K562 (cell line): ENCODE data around the gene HAPLN1. TPM values are rescaled to one million over a fixed set of nuclear protein-coding genes. Genes with fewer than 3 reads are reported as not detected.

Source experiments
- ATAC-seq: fragments of 200-7000 bp; cut with Tn5 transposase; 3 replicates; pipeline ENCODE4 v1.9.1; 2020; ENCODE audit warnings: moderate library complexity
- BruUV-seq: library from RNA; stranded (reverse); fragments of 400-500 nt; replicated peaks from 2 replicates; lab custom pipeline; 2021; lab: Mats Ljungman, UMichigan
- CTCF ChIA-PET: fragments of 300-600 bp; formaldehyde crosslinking; extraction: SDS; loops from one replicate; lab custom pipeline; 2021; ENCODE audit warnings: low intra/inter-chr PET ratio; lab: Yijun Ruan, JAX
- POLR2A ChIA-PET: fragments of 300-600, 350-650 bp; sonication (Branson Sonifier 250); formaldehyde crosslinking; extraction: SDS; loops from one replicate; lab custom pipeline; 2021; ENCODE audit warnings: antibody characterized with exemption, inconsistent platforms; lab: Yijun Ruan, JAX
- DNase-seq, 4 experiments: peaks; one replicate each; pipeline versions ENCODE4 v3.0.0 to v3.0.0-alpha.2; 2011 to 2018; ENCODE audit warnings: low spot score in 3 of 4, mixed read lengths in 3 of 4; ENCODE audit errors: extremely low read depth in 1 of 4
- FAIRE-seq: peaks from 2 replicates; lab custom pipeline; 2011; peaks lifted over from hg19 to GRCh38; lab: Jason Lieb, UNC
- H2AFZ ChIP-seq: 2 replicates; pipeline ENCODE4 v1.6.0; 2011; ENCODE audit warnings: low read depth, low read length, control low read depth, inconsistent platforms
- H3K27ac ChIP-seq: fragments of 200-600 bp; 3 replicates; pipeline ENCODE4 v1.8.0; 2011; ENCODE audit warnings: low read depth, mild to moderate bottlenecking, control low read depth, inconsistent platforms, low read length, moderate library complexity, mixed read lengths; ENCODE audit errors: extremely low read depth
- H3K27me3 ChIP-seq, 2 experiments: fragments of 300-600 bp in 1 of 2; 2 replicates in 1 of 2; 3 replicates in 1 of 2; pipeline versions ENCODE4 v1.6.0 to v1.8.0; 2011; ENCODE audit warnings: inconsistent platforms in 2 of 2, low read length in 2 of 2, mild to moderate bottlenecking in 1 of 2, mixed read lengths in 1 of 2, moderate library complexity in 1 of 2; ENCODE audit not compliant: control insufficient read depth in 2 of 2, insufficient read depth in 2 of 2
- H3K36me3 ChIP-seq: fragments of 300-600 bp; 3 replicates; pipeline ENCODE4 v1.8.0; 2011; ENCODE audit warnings: mild to moderate bottlenecking, low read length, inconsistent platforms; ENCODE audit not compliant: control insufficient read depth, insufficient read depth
- H3K4me1 ChIP-seq, 2 experiments: fragments of 200-600 bp in 1 of 2; replicated peaks in 1 of 2; 2 replicates in 1 of 2; 3 replicates in 1 of 2; pipeline versions ENCODE4 v1.5.1 to v1.8.0; 2011; ENCODE audit warnings: inconsistent platforms in 2 of 2, low read length in 2 of 2, mild to moderate bottlenecking in 1 of 2, mixed read lengths in 1 of 2, moderate library complexity in 1 of 2; ENCODE audit not compliant: control insufficient read depth in 2 of 2, insufficient read depth in 2 of 2
- H3K4me2 ChIP-seq: 2 replicates; pipeline ENCODE4 v1.6.1; 2011; ENCODE audit warnings: low read length, control low read depth, inconsistent platforms, mixed read lengths; ENCODE audit not compliant: insufficient read depth
- H3K4me3 ChIP-seq: fragments of 200-600 bp; sonication (generic), shearing (Covaris generic); 2 replicates; pipeline ENCODE4 v1.5.1; 2016; ENCODE audit warnings: control low read depth, inconsistent platforms
- H3K79me2 ChIP-seq: fragments of 200-600 bp; 3 replicates; pipeline ENCODE4 v1.8.0; 2011; ENCODE audit warnings: low read length, inconsistent platforms; ENCODE audit not compliant: control insufficient read depth, insufficient read depth
- H3K9ac ChIP-seq, 2 experiments: 2 replicates each; pipeline versions ENCODE4 v1.6.0 to v1.6.1; 2011; ENCODE audit warnings: low read depth in 2 of 2, low read length in 2 of 2, control low read depth in 1 of 2, inconsistent platforms in 1 of 2, mild to moderate bottlenecking in 1 of 2, mixed read lengths in 1 of 2; ENCODE audit not compliant: insufficient read depth in 1 of 2
- H3K9me1 ChIP-seq: one replicate; pipeline ENCODE4 v1.6.0; 2011; ENCODE audit warnings: inconsistent platforms, mild to moderate bottlenecking, low read length, moderate library complexity; ENCODE audit not compliant: control insufficient read depth, insufficient read depth
- H3K9me3 ChIP-seq: replicated peaks from 2 replicates; pipeline ENCODE4 v1.5.1; 2011; ENCODE audit warnings: low read depth, low read length, inconsistent platforms; ENCODE audit not compliant: control insufficient read depth, insufficient read depth
- H4K20me1 ChIP-seq: replicated peaks from 2 replicates; pipeline ENCODE4 v1.6.1; 2011; ENCODE audit warnings: low read length, inconsistent platforms, mixed read lengths; ENCODE audit not compliant: control insufficient read depth, insufficient read depth
- CEBPG ChIP-seq, 3 experiments: fragments of 200-800 bp in 1 of 3; sonication (Bioruptor generic) in 1 of 3; sonication (generic) in 1 of 3; formaldehyde crosslinking in 1 of 3; IDR thresholded peaks in 2 of 3; conservative IDR thresholded peaks in 1 of 3; 2 replicates each; pipeline versions ENCODE4 v1.6.1 to v1.8.0; 2016 to 2022; ENCODE audit warnings: missing compliant biosample characterization in 2 of 3, missing genetic modification characterization in 2 of 3, mild to moderate bottlenecking in 1 of 3, missing genetic modification reagents in 1 of 3
- LARP7 ChIP-seq: fragments of 450-650 bp; IDR thresholded peaks from 2 replicates; pipeline ENCODE4 v1.6.1; 2016
- RBFOX2 ChIP-seq: fragments of 200-400 bp; formaldehyde crosslinking; IDR thresholded peaks from 2 replicates; pipeline ENCODE4 v1.6.1; 2017; ENCODE audit warnings: low read depth, mild to moderate bottlenecking, low read length, moderate library complexity
- WGBS: fragments of 100-300 bp; shearing (Covaris generic); methylation state at CpG from one replicate; pipeline ENCODE4 v1.1.6; 2016; ENCODE audit warnings: low coverage, mixed read lengths; ENCODE audit not compliant: insufficient coverage; ENCODE audit errors: missing lambda C conversion rate; 5-methylcytosine and 5-hydroxymethylcytosine counted together
- in situ Hi-C: fragments of 300-500 bp; cut with MboI; formaldehyde crosslinking; loops from 4 replicates; pipeline ENCODE4 v1.15.0; 2018; ENCODE audit warnings: inconsistent platforms, mixed read lengths
- intact Hi-C: fragments of 100-400 bp; cut with micrococcal nuclease; formaldehyde crosslinking; loops from 2 replicates; pipeline ENCODE4 v1.14.2; 2022
- polyA plus RNA-seq, 8 experiments: library from polyadenylated mRNA; depleted of rRNA in 4 of 8; stranded (reverse) in 5 of 8; unstranded in 3 of 8; fragments of >200 nt; fragmentation: Nextera tagmentation in 2 of 8; fragmentation: Illumina TruSeq in 1 of 8; extraction: Ambion mirVana in 2 of 8; extraction: Trizol in 1 of 8; gene quantifications; 2 replicates each; pipeline versions ENCODE4 v1.2.1 to v1.2.3, GENCODE V29; 2011 to 2014; ENCODE audit warnings: inconsistent platforms in 1 of 8, missing spikeins in 1 of 8
- total RNA-seq, 7 experiments: library from RNA; depleted of rRNA in 6 of 7; stranded (reverse); fragments of >200 nt in 6 of 7; fragmentation: Illumina TruSeq in 2 of 7; extraction: Trizol in 2 of 7; gene quantifications; 2 replicates each; pipeline versions ENCODE4 v1.2.1 to v1.2.3, GENCODE V29; 2011 to 2021; ENCODE audit warnings: low replicate concordance in 1 of 7

HAPLN1 gene
- total and polyA plus RNA-seq, 9 of the 15 experiments (the other 6 are each of a cell fraction or from before 2014, with no cell fraction given), result not detected

- TF ChIP-seq CEBPG (CRISPR knock-in tag; IDR thresholded peaks at IDR 0.05), result no peak
- peak in 1 of 2 experiments; percentile 61; a peak in 2 of 4 replicates for TF ChIP-seq CEBPG (tag; conservative IDR thresholded peaks at IDR 0.05 in 1 of 2, IDR thresholded peaks at IDR 0.05 in 1 of 2)
- no peak for TF ChIP-seq LARP7
These were observed 8.6 kb downstream of the HAPLN1 start (continued) for GRCh38 chr5:83711982-83712601.

- WGBS, result 0% methylated on average over 4 of the region's 4 CpGs
- in situ Hi-C loops (no loop called here), intact Hi-C loops (no loop called here)
- ATAC-seq, result no peak
- no peak overlapping the region for H3K27ac ChIP-seq
- H3K9me3 ChIP-seq, result no peaks in the 10 kb centered on the region
- H3K4me2 ChIP-seq, result no peak overlapping the region
- H4K20me1 ChIP-seq, result no peaks in the 10 kb centered on the region
- no TSS peak for BruUV-seq
- no peaks in the 10 kb centered on the region for H3K27me3 ChIP-seq
- no peak for FAIRE-seq
- no peaks in the 10 kb centered on the region for H3K9me1 ChIP-seq
- H3K4me1 ChIP-seq, result no peaks in the 10 kb centered on the region
- ChIA-PET CTCF (no interaction called here), POLR2A (no interaction called here)
- no peaks in the 10 kb centered on the region for H3K36me3 ChIP-seq
- no peak overlapping the region for H2AFZ ChIP-seq
- DNase-seq, result no peak
- H3K9ac ChIP-seq, result no peak overlapping the region
- no peak for TF ChIP-seq RBFOX2
- H3K4me3 ChIP-seq, result no peak overlapping the region
- no peaks in the 10 kb centered on the region for H3K79me2 ChIP-seq
These were observed 10.7 kb downstream of the HAPLN1 start for GRCh38 chr5:83709973-83710372.
